GM18508 (cell line): Measurements from ENCODE around the gene ARCN1.
"Not testable (repeated sequence)": the region's sequence is repeated elsewhere in the genome, so short reads cannot be mapped to it uniquely, and the experiment has no call there.

Source experiments
- ATAC-seq: cut with Tn5 transposase; IDR thresholded peaks from one replicate; pipeline ENCODE4 v1.9.1; 2021; ENCODE audit warnings: moderate number of reproducible peaks; ENCODE audit not compliant: insufficient read depth, unreplicated experiment

The ARCN1 gene

DNA sequence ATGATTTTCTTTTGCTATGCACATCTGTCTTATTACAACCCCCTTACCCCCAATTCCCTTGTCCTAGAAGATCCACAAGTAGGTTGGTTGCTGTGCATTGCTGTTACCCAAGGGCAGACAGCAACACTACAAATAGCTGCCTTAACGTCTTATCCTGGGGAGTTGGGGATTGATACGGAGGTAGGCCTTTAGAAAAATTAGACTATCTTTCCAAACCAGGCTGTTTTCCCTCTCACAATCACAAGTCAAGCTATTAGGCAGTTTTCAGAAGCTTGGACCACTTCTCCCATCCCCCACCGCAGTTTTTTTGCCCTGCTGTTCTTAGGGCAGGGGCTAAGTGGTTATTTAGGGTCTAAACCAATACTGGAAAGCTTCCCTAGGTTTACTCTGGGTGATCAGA is 32.4 kb downstream of the ARCN1 start:
- ATAC-seq, result no peak

DNA sequence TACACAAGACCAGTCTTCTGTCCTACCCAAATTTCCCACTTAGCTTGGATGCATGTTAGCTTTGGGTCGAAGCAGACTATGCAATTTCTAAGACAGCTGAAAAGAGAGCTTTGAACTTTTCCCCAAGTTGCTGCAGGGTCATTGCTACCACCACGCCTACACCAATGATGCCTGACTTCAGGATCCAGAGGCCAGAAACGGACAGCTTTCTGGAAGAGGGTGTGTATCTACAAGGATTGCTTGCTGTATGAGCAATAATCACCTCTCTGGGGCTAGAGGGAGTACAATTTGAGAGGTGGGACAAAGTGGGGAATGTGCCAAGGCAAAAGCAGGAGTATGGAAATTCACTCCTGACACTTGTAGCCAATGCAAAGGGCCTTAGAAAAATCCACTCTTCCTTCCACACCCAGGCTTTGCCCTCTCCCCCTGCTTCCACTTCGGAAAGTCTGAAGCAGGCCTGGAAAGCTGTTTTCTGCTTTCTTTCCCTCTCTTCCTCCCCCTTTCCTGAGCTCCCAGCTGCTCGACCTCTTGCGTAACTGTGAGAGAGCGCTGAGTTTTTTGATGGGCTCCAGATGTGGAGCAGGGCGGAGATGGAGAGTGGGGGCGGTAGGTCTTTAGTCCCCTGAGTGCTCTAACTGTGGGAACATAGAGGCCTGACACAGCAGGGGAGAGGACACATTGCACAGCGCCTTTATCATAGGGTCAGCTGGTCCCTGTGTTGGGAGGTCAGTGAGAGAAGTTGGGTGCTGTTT is 33.1 kb downstream of the ARCN1 start:
- no peak for ATAC-seq

DNA sequence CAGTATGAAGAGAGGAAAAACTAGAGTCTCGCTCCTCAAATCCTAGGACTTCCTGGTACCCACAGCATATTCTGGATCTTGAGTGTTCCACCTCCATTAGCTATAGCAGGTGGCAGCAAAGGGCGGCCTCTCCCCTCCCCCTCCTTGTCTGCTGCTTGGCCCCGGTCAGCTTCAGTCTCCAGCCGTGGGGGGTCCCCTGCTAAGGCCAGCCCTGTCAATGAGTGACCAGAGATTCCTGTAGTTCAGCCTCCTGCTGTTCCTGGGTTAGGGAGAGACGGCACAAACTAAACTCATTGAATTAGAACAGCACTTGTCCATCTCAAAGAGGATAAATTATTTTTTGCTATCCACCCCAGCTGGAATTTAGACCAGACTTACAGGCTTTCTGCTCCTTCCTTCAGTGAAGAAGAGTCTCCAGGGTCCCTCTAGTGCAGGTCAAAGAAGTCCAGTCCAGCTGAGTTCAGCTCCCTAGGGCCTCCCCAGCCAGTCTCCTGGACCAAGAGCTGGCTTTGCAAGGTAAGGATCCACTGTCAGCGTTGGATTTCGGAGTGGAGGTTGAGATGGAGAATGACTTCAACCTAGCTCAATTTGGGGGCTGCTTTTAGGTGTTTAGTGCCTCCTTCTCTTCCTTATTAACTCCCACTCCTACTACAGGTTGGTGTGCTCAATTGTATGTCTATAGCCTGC is 34.1 kb downstream of the ARCN1 start:
- ATAC-seq, result no peak

DNA sequence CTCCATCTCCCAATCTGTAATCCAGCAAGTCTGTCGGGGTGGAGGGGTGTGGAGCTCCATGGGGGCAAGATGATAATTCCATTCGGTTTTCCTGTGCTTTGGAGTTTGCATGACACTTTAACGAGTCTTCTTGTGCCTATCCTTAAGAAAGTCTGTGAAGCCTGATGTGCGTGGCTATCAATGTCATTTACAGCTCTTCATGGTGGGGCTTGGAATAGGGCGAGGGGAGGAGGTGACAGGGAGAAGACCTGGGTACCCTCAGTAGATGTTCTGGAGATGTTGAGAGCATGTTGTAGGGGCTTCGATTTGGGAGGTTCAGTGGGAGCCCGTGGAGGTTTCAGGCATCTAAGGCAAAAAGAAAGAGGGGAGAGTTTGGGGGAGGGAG is 34.6 kb downstream of the ARCN1 start:
- ATAC-seq, result no peak

DNA sequence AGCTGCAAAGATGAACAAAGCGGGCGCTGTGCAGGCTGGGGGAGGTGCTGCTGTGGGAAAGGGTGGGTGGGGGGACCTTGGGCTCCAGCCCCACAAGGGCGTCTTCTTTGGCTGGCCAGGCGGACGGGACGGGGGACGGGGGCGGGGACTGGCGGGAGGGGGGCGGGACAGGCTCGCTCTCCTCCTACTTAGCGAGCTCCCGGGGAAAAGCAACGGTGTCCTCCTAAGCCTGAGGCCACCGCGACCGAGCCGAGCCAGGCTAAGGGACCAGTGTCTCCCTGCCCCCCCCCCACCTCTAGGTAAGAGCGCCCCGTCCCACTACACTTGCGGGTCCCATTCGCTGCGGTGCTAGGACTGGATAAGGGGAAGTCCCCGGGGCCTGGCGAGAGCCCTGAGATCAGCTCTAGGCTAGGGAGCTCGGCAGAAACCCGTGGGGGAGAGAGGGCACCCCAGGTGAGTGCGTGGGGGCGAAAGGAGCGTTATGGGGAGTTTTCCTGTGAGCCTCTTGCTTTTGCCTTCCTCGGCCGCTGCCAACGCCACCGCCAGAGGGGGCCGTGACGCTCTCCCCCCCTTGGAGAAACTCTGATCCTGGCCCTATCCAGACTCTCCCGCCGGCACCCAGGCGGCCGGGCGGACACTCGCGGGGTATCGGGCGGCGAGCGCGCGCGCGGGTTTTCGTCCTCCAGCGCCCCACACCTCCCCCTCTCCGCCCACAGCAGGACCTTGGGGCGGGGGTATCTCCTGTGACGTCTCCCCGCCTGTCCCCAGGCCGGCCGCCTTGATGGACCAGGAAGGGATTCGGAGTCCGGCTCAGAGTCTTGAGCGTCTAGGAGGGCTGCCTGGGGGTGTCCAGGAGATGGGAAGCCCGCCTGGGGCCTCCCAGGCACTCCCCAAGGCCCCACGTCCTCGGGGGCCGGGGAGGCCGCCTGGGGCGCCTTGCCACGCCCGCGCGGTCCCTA is 35.5 kb downstream of the ARCN1 start, which contains the start of gene PHLDB1:
Gene PHLDB1 (plus strand): TSS at position 215 of the 959 bp plus-strand sequence. CDS start 6,222 bp downstream, outside the sequence.
- no peak for ATAC-seq

DNA sequence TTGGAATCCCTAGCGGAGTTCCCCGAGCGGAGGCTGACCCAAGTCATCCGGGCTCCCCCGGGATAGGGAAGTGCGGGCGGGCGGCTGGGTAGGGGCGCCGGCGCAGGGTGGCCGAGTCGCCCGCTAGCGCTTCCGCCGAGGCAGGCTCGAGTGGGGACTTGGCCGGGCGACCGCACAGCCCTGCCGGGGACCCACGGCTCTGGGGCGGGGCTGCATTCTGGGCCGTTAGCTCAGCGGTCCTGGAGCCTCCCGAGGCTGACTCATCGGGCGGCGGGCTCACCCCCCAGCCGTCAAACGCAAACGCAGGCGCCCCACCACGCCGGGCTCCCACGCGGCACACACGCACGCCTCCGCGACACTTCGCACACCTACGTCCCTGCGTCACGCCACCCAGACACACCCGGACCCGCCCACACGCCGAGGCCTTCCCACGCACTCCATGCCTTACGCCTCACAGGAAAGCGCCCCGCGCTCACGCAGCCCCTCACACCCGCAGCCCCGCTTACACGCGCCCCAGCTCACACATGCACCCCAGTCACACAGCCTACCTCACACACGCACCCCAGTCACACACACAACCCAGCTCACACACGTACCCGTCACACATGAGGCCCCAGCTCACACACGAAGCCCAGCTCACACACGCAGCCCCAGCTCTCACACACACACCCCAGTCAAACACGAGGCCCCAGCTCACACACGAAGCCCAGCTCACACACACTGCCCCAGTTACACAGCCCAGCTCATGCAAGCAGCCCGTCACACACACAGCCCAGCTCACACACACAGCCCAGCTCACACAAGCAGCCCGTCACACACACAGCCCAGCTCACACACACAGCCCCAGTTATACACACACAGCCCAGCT is 36.4 kb downstream of the ARCN1 start:
- no peak for ATAC-seq

DNA sequence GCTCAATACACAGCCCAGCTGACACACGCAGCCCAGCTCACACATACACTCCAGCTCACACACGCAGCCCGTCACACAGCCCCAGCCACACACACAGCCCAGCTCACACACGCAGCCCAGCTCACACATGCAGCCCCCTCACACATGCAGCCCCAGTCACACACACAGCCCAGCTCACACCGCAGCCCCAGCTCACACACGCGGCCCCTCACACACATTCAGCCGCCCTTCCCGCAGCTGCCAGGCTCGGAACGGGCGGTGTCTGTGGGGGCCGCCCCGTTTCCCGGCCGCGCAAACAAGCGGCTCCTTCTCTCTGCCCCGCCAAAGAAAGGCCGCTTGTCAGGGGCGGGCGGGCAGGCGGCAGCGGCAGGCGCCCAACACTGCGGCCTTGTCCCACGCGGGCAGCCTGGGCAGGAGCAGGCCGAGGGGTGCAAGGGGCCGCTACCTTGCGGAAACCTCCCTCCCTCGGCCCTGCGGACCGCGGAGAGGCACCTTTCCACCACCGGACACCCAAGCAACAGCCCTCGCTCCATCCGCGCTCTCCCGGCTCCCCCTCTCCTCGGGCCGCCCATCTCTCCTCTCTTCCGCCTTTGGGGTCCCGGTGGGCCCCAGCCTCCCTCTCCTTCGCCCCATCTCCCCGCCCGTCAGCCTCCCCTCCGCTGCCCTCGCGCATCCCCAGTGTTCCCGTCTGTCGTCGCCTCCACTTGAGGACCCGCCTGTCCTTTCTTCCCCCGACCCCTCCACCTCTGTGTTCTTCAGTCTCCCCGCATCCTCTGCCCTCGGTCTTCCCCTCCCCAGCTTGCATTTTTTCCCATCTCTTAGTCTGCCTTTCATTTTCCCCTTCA is 37.4 kb downstream of the ARCN1 start:
- no peak for ATAC-seq

DNA sequence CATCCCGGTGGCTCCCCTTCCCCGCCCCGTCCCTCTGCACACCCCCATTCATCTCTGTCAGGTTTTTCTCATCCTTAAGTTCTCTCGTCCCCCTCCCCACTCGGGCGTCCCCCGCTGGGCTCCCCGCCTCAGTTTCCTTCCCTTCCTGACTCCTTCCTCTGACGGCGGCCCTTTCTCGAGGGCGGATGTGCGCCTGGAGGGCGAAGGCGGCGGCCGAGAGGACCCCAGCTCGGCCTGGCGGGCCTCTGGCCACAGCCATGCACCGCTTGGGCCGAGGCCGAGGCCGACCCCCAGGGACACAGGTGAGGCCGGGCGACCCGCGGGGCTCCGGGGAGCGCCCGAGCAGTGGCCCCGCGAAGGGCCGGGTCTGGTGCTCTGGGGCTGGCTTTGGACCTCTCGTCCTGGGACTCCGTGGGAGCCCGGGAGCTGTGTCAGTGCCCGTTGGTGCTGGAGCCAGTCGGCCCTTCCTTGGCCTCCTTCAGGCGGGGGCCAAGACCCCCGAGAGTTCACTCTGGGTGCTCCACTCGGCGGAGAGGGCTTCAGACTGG is 38.1 kb downstream of the ARCN1 start:
- no peak for ATAC-seq

DNA sequence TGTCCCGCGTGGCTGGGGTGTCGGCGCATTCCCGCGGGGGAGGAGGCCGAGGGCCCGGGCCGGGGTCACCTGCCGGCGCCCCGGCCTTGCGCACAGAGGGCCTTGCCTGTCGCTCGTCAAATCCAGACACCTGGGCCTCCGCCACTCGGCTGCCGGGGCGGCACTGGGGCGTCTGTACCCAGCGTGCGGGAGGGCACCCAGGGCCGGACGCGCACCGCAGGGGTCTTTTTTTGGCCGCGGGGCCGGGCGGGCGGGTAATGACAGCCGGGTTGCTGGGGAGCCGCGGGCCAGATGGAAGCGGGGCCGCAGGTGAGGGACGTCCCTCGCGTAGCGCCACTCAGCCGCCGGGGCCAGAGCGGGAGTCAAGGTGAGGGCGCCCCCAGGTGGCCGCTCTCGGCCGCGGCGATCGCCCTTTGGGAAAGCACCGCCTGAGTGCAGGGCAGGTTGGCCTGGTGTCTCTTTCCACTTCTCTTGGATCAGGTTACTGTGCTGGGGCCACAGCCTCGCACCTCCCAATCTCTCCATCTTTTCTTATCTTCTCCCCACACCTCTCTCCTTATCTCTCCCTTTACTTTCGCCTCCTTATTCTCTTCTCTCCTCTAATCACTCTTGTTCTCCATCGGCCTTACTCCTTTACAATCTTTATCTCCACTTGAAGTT is 38.7 kb downstream of the ARCN1 start:
- ATAC-seq, result no peak

DNA sequence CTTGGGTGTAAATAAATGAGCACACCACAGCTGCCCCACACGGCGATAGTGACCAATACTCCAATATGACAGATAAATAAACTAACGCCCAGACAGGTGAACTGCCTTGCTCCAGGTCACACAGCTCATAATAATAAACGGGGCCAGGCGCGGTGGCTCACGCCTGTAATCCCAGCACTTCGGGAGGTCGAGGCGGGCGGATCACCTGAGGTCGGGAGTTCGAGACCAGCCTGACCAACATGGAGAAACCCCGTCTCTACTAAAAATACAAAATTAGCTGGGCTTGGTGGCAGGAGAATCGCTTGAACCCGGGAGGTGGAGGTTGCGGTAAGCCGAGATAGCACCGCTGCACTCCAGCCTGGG is 39.2 kb downstream of the ARCN1 start:
- ATAC-seq, result not testable (repeated sequence)

DNA sequence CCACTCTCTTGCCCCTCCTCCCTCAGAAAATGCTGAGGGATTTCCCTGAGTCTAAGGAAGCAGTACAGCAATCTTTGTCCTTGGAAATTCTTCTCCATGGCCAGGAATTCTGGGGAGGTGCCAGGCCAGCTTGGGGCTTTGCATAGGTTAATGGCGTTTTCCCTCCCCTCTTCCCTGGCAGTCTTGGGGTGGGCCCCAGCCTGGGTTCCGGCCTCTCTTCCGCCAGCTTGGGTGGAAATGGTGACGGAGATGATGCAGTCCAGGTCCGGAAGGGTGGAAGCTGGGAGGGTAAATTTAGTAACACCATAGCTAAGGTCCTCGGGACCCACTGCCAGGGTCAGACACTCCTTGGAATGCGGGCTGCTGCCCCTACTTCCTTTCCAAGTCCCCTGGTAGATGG is 40.2 kb downstream of the ARCN1 start:
- ATAC-seq, result no peak

DNA sequence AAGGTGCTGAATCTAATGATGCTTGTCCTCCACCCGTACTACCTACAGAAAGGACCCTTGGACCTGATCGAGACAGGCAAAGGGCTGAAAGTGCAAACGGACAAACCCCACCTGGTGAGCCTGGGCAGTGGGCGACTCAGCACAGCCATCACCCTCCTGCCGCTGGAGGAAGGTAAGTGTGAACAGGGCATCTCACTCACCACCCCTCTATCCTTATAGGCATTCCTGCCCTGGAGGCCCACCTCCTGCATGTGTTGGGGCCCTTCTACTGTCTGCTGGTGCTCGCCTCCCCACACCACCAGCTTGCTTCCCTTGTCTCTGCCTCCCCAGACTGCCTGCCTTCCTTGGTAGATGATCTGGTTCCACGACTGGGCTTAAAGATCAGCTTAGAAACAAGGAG is 42.3 kb downstream of the ARCN1 start:
- ATAC-seq, result no peak

DNA sequence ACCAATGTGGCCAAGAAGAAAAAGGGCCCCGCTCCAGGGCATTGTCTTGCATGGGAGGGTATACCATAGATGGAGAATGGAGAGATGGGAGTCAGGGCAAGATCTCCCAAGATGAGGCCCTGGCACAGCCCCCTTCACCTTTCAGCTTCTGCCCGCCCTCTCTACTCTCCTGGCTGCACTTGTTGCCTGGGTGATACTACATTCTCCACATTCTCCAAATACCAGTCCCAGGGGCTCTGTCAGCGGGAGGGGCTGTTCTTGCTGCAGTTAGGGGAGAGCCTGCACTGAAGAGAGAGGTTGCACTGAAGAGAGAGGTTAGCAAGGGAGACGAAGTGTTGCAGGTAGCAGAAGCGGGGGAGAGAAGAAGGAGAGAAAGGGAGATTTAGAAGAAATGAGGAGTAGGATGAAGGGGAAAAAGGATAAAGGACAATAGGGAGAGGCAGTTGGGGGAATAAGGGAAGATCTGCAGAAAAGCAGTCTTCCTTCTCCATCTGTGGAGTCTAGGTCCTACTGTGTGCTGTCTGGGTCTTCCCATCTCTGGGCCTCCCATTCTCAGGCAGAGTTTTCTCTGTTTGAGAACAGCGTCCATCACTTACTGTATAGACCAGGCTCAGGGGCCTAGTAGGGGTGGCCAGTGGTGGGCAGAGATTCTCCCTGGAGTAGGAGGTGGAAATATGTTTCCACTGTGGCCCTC is 43.2 kb downstream of the ARCN1 start:
- no peak for ATAC-seq

DNA sequence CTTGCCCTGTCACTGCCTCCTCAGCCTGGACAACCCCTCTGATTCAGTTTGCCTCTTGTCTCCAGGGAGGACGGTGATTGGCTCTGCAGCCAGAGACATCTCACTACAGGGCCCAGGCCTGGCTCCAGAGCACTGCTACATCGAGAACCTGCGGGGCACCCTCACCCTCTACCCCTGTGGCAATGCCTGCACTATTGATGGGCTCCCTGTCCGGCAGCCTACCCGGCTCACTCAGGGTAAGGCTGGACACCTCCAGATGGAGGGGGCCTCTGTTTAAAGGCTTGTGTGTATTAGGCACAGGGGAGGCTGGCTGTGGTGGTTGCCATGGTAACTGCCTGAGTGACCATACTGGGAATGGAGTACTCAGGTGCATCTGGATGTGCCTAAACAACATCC is 43.8 kb downstream of the ARCN1 start:
- no peak for ATAC-seq

DNA sequence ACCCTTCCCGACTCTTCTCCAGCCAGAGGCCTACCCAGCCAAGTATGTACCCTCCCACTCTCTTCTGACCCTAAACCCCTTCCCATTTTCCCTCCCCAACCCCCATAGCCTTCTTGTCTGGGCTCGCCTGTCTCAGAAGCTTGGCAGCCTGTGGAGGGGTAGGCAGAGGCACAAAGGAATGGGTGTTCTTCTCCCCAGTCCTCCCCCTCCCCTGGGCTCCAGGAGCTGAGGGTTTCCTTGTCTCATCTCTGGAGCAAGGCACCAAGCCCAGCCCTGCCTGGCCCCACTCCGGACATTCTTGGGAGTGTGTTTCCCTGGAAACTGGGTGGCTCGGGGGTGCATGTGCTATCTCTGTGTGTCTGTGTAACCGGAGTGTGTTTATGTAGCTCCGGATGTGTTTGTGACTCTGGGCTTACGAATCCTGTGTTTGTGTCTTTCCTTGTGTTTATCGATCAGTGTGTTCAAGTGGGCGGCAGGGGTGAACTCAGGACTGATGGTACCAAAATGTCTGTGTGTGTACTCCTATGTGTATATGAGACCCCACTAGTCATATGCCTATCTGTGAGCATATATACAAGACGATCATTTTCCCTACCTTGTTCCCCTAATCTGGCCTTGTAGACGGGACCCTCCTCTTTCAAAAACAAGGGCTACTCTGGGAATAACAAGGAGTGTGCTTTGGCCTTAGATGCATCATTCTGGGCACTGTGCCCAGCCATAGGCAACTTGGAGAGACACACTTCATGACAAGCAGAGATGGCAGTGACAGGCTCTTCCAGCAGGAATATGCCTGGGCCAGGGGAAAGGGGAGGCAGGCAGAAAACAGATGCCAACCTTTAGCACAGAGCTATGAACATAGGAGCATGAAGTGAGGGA is 46.1 kb downstream of the ARCN1 start:
- ATAC-seq, result no peak

DNA sequence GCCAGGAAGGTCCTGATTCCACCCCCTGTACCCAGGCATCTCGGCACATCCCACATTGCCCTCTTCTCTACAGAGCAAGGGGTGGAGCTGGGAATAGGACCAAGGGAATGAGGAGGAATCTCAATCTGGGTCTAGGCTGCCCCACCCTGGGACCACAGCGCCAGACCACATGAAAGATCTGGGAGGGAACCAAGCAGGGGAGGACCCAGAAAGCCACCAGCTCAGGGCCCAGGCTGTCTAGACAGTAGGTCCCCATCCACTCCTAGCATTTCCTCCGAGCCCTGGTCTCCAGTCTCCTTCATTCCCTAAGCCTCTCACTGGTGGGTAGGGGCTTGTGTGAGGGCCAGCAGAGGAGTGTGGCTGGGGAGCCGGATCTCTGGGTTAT is 46.8 kb downstream of the ARCN1 start:
- no peak for ATAC-seq
